ENCODE measurements around the gene REPIN1.

GRCh38 chr7:150375662-150376521, 7.3 kb downstream of the REPIN1 start:
- TF ChIP-seq POLR2AphosphoS5 (IDR thresholded peaks at IDR 0.05; ENCODE audit: borderline replicate concordance, low read depth, low read length) (peak; percentile 14; the same call in 1 of the 2 replicates), EZH2 (IDR thresholded peaks at IDR 0.05) (no peak), FOXP2 (optimal IDR thresholded peaks at IDR 0.05; ENCODE audit: control extremely low read depth, extremely low read length, insufficient read depth) (no peak)

Data from SK-N-MC (cell line).